GM12864 (cell line): Measurements from ENCODE around the gene TTC13.

Experiments
- DNase-seq: peaks from one replicate; pipeline ENCODE4 v3.0.0-alpha.2; 2011; ENCODE audit warnings: low read depth
- H3K4me3 ChIP-seq: 2 replicates; pipeline ENCODE4 v1.5.1; 2011; ENCODE audit warnings: mild to moderate bottlenecking, low read depth, low read length, control low read depth
- CTCF ChIP-seq: IDR thresholded peaks from 2 replicates; pipeline ENCODE4 v1.5.1; 2011; ENCODE audit warnings: low read depth, mild to moderate bottlenecking, moderate library complexity, low read length, control low read depth, inconsistent platforms; ENCODE audit errors: missing control alignments

The TTC13 gene

DNA sequence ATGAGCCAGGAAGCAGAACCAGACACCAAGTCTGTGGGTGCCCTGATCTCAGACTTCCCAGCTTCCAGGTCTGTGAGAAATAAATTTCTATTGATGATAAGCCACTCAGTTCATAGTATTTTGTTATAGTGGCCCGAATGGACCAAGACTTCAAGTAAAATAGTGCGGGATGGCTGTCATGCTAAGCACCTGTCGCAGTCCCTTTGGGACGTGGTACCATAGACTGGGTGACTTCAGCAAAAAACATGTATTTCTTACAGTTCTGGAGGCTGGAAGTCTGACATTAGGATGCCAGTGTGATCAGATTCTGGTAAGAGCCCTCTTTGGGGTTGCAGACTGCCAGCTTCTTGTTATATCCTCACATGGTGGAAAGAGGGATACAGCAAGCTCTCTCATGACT is 107.7 kb downstream of the TTC13 start:
- no peak overlapping the region for H3K4me3 ChIP-seq
- DNase-seq, result no peak
- no peak for TF ChIP-seq CTCF

- no peak for TF ChIP-seq CTCF
- H3K4me3 ChIP-seq, result no peak overlapping the region
Measured at GRCh38 chr1:230869500-230869899, 109.2 kb downstream of the TTC13 start.

GRCh38 chr1:230868736-230869385 is 109.8 kb downstream of the TTC13 start:
- peak overlapping the region; percentile 60 for H3K4me3 ChIP-seq
- no peak for DNase-seq
- no peak for TF ChIP-seq CTCF

More at GRCh38 chr1:230869500-230869899, 109.2 kb downstream of the TTC13 start:
- no peak for DNase-seq

DNA sequence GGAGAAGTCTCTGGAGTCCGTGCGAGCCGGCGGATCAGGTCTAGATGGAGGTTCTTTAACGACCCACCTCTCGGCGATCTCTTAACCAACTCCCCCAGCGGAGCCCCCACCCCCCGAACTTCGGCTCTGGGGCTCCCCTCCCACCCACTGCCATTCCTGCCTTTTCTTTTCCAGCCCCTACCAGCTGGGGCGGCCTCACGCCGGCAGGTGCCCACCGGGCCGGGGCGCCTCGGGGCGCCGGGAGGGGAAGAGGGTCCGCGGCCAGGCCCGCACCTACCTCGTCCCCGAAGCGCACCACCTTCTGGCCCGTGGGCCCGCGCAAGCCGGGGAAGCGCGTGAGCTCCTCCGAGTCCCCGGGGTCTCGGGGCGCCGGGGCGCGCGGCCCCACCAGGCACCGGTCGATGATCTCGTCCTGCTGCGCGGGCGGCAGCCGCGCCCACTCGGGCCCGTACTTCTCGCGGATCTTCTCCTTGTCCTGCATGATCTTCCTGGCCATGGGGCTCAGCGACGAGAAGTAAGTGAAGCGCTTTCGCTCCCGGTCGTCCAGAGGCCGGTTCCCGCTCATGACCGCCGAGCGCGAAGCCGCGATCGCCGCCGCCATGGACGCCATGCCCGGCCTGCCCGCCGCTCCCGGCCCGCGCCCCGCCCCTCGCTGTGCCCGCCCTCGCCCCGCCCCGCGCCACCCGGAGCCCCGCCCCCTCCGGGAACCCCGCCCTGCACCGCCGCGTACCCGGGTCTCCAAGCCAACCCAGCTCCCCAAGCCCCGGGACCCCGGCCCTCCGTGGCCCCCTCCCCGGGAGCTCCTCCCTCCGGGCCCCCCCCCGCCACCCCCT is 110.5 kb downstream of the TTC13 start, which contains the start of gene C1orf198:
Gene C1orf198 (minus strand): TSS at position 619 of the 833 bp plus-strand sequence. CDS start 9 bp downstream, at position 610.
- no peak for TF ChIP-seq CTCF
- peak within 1 kb of the TSS; percentile 87 for H3K4me3 ChIP-seq
- DNase-seq, result no peak

- DNase-seq, result no peak
- TF ChIP-seq CTCF, result no peak
- peak overlapping the region; percentile 87 for H3K4me3 ChIP-seq
Measured at GRCh38 chr1:230867101-230867902, 111.4 kb downstream of the TTC13 start.

DNA sequence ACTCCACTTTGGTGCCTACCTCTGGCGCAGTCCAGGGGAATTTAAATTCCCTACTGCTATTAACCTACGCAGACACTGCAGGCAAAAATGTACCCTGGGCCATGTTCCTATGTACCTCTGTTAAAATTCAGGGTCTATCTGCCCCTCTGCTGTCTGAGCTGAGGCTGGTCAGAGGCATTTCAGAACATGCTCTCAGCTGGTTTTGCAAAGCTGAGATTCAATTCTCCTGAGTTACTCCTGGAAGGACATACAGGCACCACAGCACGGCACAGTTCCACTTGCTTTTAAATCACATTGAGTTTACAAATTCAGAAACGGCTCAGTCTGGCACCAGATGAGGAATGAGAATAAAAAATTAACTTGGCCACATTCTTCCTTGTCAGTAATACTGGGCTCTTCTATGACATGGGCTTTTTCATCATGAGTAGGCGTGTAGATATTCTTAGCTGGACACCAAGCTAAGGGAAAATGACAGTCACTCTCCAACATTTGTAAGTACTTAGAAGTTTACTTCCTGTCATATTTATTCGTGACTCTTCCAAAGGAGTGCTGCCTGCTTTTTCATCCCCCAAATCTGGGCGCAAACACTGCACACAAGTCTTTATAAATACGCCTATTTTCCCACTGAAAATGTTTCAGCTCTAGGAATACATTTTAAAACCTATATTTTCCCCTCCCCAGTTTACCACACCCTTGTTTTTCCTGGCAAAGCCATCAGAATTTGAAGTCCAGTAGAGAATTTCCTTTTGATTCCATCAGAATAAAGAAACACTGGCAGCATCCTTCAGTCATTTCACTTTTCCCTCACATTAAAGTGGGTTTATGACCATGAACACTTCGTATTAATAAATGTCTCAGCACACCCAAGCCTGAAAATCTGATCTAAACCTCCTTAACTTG is 112.2 kb downstream of the TTC13 start:
- no peak overlapping the region for H3K4me3 ChIP-seq
- no peak for DNase-seq
- no peak for TF ChIP-seq CTCF
